Putamen (tissue), 1 donor: ENCODE data around the gene NUMA1.

ENCODE experiments used
- DNase-seq: peaks from one replicate; pipeline ENCODE4 v3.0.0-alpha.2; 2016; ENCODE audit warnings: low spot score

NUMA1 gene

DNA sequence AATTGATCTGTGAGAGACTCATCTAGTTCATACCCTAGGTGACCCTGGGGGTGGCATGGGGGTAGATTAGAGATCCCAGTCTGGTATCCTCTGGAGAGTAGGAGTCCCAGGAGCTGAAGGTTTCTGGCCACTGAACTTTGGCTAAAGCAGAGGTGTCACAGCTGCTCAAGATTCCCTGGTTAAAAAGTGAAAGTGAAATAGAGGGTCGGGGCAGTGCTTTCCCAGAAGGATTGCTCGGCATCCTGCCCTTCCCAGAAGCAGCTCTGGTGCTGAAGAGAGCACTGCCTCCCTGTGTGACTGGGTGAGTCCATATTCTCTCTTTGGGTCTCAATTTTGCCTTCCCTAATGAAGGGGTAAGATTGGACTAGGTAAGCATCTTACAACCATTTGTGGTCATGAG lies 81.0 kb downstream of the NUMA1 start:
- DNase-seq, result no peak

GRCh38 chr11:71998649-71999310 lies 81.6 kb downstream of the NUMA1 start, which contains the start of gene IL18BP:
Gene IL18BP, plus strand, starts transcription at chr11:71998909. Its CDS starts 1,076 bp downstream, at chr11:71999985.
- DNase-seq, result no peak

DNA sequence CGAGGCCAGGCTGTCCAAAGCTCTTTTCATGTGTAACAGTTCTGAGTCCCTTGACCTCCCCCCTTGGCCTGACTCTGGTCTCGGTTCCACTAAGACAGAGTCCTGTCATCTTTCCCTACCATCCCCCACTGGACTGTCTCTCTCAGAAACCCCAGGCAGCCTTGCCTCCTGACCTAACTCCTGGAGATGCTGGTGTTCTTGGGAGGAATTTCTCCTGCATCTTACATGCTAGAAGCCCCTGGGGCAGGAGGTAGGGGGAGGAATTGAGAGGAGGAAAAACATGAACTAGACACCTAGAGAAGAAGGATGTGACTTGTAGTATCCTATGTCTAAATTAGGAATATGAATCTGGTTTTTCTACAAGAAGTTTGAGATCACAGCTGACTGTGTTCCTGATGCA lies 82.3 kb downstream of the NUMA1 start:
- no peak for DNase-seq

DNA sequence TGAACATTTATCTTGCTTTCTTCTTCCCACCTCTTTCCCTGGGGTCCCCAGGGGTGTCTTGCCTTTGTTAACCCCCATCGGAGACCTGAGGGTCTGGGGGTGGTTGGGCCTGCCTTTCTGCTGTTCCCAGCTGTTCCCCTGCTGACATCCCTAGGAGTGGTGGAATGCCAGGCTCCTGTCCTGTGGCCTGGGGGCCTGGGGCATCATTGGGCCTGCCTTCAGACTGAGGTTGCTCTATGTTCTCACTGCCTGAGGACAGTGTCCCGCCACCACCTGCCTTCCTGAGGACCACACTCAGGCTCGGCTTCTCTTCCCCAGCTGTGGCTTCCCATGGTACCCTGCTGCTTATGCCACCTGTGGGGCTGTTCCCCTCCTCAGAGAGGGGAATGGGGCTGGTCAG lies 82.7 kb downstream of the NUMA1 start:
- no peak for DNase-seq

DNA sequence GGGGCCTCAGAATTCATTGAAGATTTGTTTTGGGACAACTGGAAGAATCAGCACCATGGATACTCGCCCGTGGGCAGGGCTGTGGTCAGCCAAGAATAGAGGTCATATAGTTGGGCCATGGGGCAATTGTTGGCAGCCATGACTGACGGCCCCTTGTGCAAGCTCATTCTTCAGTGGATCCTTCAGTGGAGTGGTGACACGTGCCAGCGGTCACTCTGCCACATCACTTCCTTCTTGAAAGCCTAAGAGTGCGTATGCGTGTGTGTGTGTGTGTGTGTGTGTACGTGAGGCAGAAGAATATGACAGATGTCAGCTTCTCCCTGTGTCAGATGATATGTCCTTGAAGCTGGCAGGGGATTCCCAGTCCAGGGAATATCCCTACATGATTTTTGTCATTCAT lies 83.4 kb downstream of the NUMA1 start:
- DNase-seq, result no peak

GRCh38 chr11:71996517-71996916 lies 83.8 kb downstream of the NUMA1 start:
- no peak for DNase-seq

DNA sequence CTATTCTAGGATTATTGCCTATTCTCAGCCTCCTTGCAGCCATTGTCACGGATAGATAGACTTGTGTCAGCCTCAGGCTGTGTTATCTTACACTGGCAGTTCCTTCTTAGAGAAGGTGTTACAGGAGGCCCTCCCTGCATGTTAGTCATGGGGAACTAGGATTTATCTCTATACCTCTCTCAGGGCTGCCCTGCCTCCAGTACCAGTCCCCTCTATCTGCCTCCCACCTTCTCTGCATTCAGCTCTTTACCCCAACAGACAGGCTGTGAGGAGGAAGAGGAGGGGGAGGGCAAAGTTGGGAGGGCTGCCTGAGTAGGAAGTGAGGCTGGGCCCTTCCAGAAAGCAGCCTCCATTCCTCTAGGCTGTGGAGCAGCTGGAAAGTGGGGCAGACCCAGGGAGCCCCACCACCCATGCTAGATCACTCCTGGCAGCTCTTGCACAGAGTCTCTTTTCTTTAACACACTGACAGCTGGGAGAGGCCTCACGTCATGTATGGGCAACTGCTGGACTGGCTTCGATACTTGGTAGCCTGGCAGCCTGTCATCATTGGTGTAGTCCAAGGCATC lies 84.5 kb downstream of the NUMA1 start:
- peak; percentile 64 for DNase-seq

DNA sequence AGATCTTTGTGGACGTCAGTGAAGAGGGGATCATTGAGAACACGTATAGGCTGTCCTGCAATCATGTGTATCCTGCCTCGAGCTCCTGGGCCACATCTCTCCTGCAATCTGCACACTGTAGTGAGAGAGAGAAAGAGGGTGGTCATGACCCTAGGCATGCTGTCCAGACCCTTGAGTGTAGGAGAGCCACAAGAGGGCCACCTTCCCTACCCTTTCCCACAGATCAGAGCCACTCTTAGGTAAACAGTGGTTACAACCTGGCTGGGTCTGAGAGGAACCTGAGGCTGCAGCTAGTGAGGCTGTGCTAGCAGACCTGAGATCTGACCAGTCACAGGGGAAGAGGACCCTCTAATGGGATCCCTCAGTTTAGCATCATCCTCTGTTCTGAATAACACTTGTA lies 85.6 kb downstream of the NUMA1 start:
- no peak for DNase-seq

DNA sequence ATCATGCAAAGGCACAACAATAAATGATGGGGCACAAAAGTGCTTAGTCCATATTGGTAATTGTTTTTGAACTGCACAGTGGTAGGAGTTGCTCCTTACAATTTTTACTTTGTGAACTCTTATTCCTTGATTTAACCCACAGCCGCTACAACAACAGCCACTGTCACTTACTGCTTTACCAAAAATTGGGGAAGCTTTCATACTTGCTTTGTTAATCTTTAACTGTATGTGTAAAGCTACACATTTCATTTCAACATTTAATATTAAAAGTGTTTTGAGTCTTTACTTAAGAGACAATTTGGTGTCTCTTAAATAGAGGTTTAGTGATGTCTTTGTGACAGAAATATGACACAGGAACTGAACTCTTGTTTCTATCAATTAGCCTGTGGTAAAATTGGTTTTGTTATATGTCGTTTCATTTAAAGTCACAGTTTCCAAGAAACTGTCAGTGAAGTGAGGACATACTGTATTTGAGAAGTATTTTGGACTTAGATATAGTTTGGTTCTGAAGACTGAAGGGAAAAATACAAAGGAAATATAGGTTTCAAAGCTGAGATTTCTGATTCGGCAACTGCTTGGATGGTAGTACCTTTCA lies 88.1 kb downstream of the NUMA1 start:
- DNase-seq, result no peak

DNA sequence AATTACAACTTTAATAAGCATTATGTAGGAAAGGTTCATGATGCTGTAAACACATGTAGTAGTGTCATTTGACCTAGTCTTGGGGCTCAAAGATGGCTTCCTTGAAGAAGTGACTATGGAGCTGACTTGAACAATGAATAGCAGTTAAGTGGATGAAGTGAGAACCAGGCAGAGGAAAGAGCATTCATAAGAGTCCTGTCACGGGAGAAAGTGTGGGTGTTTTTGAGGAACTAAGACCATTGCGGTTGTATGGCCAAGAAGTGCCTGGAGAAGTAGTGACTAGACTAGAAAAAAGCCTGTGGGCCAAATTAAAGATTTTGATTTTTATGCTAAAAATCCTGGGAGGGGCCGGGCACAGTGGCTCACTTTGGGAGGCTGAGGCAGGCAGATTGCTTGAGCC lies 88.8 kb downstream of the NUMA1 start:
- no peak for DNase-seq

DNA sequence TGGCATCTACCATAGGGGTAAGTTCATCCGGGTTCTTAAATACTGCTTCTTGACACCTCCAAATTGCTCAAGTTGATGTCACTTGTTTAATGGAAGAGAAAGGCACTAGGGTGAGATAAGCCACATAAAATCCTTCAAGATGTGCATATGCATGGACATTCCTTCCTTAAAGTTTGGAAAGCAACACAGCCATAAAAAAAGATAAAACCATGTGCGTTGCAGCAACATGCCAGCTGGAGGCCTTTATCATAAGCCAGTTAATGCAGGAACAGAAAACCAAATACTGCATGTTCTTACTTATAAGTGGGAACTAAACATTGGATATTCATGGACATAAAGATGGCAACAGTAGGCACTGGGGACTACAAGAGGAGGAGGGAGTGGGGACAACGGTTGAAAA lies 89.6 kb downstream of the NUMA1 start:
- DNase-seq, result no peak

DNA sequence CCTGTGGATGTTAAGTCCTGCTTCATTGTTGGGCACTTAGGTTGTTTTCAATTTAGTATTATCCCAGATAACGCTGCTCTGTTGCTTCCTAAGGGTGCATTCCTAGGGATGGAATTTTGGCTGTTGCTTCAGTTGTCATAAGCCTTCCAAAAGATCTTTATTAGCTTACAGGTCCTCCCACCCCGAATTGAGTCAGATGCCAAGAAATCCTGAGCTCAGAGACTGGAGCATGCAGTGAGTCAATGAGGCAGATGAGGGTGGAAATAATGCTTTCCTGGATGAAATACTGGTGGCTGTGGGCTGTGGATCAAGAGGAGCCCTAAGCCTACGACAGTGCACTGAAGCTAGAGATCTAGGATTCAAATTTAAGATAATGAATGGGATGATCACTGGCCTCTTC lies 92.3 kb downstream of the NUMA1 start:
- no peak for DNase-seq

GRCh38 chr11:71987521-71987920 lies 92.8 kb downstream of the NUMA1 start:
- DNase-seq, result no peak

GRCh38 chr11:71986131-71986530 lies 94.2 kb downstream of the NUMA1 start:
- no peak for DNase-seq

DNA sequence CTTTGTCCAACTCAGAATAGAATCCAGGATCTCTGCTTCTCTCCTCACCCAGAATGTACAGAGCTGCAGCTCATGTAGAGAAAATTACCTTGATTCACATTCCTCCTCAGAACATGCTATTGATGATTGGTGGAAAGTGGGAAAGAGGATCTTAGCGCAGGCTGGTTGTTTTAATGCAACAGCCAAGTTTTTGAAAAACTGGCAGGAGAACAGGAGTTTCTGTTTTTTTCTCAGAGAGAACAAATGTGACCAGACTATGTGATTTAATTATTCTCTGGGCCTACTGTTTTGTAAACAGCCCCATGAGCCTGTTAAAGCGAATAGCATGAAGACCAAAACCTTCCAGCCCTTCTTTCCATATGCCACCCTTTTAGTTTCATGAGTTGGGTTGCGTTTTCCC lies 100.7 kb downstream of the NUMA1 start:
- peak; percentile 55 for DNase-seq

DNA sequence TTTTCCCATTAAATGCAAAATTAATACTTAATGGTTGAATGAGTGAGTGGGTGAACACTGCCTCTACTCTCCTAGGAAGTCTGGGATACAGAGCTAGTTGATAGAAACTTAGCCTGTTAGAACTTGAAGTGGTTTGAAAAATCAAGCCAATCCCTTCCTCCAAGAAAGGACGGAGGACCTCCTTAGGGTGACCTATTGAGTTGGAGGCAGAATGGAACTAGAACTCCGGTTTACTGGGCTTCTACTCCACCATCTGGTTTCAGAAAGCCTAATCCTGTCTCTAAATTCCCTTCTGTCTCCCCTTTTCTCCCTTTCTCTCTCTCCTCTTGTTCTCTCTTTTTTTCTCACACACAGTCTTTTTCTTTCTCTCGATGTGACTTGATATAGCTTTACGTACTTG lies 101.2 kb downstream of the NUMA1 start:
- DNase-seq, result no peak

GRCh38 chr11:71977743-71978418 lies 102.5 kb downstream of the NUMA1 start:
- peak; percentile 48 for DNase-seq

DNA sequence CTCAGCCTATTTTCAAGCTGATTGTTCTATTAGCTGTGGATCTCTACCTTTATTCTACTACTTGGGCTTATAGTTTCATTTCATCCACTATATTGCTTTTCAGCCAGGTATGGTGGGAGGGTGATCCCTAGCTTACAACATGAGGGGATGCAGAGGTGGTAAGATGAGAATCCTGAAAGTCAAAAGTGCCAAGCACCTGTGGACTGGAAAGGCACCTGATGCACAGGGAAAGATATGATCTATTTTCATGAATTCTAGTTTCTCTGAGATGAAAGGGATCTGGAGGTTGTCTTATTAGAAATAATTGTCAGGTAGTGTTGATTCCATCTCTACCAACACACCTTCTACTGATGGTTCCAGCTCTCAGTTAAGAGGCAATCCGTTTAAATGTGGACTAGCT lies 103.3 kb downstream of the NUMA1 start:
- no peak for DNase-seq

- no peak for DNase-seq
These were observed 103.8 kb downstream of the NUMA1 start for GRCh38 chr11:71976551-71976950.

GRCh38 chr11:71971680-71972079 lies 108.7 kb downstream of the NUMA1 start:
- no peak for DNase-seq

- DNase-seq, result no peak
These were observed 115.7 kb downstream of the NUMA1 start for GRCh38 chr11:71964641-71965040.

DNA sequence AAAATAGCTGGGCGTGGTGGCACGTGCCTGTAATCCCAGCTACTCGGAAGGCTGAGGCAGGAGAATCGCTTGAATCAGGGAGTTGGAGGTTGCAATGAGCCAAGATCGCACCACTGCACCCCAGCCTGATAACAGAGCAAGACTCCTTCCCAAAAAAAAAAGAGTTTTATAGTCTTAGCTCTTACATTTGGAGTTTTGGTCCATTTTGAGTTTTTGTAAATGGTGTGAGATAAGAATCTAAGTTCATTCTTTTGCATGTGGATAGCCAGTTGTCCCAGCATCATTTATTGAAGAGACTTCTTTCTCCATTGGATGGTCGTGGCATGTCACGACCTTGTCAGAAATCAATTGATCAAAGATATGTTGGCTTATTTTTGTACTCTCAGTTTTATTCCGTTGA lies 116.9 kb downstream of the NUMA1 start:
- DNase-seq, result no peak

DNA sequence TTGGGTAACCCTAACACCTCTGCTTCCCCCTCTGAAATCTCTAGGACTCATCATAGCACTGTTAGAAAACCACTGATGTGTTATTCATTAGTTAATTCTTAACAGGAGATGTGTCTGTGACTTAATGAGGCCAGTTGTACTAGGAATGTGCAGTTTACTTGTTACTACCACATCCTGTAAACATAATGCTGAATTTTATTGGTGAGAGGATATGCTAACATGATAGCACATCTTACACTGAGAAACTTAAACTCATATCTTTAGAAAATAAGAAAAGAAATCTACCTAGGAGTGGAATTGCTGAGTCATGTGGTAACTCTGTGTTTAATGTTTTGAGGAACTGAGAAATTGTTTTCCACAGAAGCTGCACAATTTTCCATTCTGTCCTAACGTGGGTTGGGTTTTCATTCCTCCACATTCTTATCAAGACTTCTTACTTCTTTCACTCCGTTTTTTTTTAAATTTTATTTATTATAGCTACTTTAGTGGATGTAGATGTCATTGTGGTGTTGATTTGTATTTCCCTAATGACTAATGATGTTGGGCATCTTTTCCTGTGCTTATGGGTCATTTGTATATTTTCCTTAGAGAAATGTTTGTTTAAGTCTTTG lies 117.8 kb downstream of the NUMA1 start:
- no peak for DNase-seq
